DMS53 (cell line): ENCODE measurements around the gene ADH1A.
"Not testable (repeated sequence)": the region's sequence is repeated elsewhere in the genome, so short reads cannot be mapped to it uniquely, and the experiment has no call there.

ENCODE experiments used
- DNase-seq: peaks from one replicate; lab custom pipeline; 2025; lab: John Stamatoyannopoulos, UW

The ADH1A gene

GRCh38 chr4:99290848-99291786 lies at the start of gene ADH1A:
ADH1A (minus strand) TSS chr4:99290985; CDS start chr4:99290914, 71 bp downstream.
- no peak for DNase-seq

DNA sequence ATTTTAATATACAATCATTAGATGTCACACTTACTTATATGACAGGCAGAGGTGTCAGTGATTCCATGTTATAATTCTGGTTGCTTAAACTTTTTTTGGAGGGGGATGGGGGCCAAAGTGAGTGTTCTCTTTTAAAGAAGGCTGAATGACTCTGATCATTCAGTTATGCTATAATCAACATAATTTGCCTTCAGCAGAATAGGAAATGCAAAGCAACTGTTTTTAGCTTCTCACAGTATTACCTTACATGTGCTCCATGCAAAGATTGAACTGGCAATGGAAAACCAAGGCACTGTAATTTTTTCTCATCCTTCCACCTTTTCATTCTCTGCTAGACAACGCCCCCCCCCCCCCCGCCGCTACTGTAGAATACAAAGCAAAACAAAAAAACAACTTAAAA lies 48.4 kb upstream of the ADH1A start:
- DNase-seq = no peak

DNA sequence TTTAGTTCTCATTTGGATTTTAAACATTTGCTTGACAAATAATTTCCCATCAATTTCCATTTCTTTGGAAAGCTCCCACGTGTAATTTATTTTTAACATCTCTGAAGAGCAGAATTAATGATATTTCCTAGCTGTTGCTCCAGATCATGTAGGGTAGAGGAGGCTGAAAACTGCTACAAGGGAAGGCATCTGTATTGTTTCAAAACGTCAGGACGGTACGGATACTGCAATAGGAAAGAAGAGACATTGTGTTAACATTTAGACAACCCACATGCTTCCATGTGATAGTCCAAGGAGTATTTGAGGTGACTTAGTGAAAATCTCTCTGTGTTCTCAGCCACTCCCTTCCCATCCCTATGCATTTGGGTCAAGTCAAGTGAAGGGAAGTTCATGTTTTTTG lies 45.8 kb upstream of the ADH1A start:
- no peak for DNase-seq

DNA sequence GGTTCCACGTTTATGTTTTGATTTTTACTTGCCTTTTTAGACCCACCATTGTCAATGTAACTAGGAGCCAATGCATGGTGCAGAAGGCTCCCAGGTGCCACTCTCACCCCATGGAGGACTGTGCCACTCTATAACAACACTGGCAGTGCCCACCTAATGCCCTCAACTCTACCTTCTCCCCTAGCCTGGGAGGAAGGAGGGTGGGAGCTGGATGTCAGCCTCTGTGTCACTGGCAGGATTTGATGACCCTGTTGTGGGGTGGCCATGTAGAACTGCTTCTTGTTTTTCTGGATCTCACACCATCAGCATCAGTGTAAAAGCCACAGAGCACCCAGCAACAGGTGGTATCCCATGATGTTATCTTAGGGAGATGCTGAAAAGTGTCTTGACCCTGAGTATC lies 44.1 kb upstream of the ADH1A start:
- DNase-seq = no peak

GRCh38 chr4:99330648-99331047 lies 39.9 kb upstream of the ADH1A start:
- DNase-seq = no peak

- DNase-seq = no peak
Observed at GRCh38 chr4:99329876-99330275, 39.1 kb upstream of the ADH1A start.

GRCh38 chr4:99324979-99325378 lies 34.2 kb upstream of the ADH1A start:
- no peak for DNase-seq

GRCh38 chr4:99324361-99324760 lies 33.6 kb upstream of the ADH1A start:
- DNase-seq = no peak

GRCh38 chr4:99323756-99324155 lies 33.0 kb upstream of the ADH1A start:
- peak; percentile 2 for DNase-seq

DNA sequence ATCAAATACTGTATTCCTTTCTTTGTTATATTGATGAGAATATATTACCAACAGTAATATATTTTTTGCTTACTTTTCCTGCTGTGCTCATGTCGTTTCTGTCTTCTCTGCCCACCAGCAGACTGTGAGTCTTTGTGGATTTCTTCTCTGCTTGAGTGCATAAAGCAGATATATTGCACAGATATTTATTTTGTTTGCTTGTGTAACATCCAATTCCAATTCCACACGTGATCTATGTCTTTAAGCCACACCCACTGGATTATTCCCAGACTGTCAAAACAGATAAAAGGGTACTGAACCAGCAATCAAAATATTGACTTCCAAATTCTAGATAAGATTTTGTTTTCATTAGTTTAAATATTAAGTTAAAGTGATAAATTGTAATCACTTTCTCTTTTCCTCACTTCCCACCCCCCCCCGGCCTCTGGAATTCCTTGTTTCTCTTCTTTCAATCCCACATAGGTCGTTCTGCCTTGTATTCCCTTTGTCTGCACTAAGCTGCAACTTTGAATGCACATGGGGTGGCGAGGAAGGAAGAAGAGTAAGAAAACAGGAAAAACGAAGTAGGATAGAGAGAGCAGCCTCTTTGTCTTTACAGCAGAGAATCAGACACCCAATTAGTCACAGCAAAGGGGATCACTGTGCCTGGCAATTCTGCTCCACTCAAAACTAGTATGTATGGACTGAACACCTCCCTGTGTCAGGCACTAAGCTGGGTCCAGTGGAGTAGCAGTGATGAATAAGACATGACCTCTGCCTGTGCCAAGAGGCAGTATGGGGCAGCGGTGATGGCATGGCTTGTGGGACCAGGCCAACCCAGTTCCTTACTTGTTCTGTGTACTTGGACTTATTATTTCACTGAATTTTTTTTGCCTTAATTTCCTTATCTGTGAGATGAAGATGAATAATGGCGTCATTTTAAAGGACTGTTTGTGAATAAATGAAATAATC lies 30.7 kb upstream of the ADH1A start, which contains the start of gene ADH1B:
ADH1B (minus strand) TSS at position 161 of the 951 bp plus-strand sequence; CDS start at position 91, 70 bp downstream.
- no peak for DNase-seq

GRCh38 chr4:99317811-99318210 lies 27.0 kb upstream of the ADH1A start:
- not testable (repeated sequence) for DNase-seq

DNA sequence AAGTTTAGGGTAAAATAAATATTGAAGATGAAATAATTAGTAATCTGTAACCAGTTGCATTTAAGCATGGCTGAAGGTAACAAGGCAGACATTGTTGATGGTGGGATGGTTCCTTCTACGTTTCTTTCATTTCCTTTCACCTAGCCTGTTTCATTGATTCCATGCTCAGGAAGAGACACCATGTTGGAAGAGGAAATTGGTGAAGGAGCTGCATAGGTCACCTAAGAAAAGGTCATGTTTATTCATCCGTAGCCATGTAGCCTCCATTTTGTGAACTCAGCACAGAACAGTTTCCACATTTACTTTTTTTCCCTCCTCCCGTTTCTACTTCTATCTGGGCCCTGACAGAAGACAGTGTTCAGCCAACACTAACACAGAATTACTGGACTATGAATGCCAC lies 26.6 kb upstream of the ADH1A start:
- no peak for DNase-seq

- DNase-seq = no peak
Observed at GRCh38 chr4:99315839-99316238, 25.1 kb upstream of the ADH1A start.

- DNase-seq = no peak
Observed at GRCh38 chr4:99314211-99314610, 23.4 kb upstream of the ADH1A start.

- no peak for DNase-seq
Observed at GRCh38 chr4:99310389-99310788, 19.6 kb upstream of the ADH1A start.

GRCh38 chr4:99305638-99306400 lies 15.0 kb upstream of the ADH1A start:
- no peak for DNase-seq

DNA sequence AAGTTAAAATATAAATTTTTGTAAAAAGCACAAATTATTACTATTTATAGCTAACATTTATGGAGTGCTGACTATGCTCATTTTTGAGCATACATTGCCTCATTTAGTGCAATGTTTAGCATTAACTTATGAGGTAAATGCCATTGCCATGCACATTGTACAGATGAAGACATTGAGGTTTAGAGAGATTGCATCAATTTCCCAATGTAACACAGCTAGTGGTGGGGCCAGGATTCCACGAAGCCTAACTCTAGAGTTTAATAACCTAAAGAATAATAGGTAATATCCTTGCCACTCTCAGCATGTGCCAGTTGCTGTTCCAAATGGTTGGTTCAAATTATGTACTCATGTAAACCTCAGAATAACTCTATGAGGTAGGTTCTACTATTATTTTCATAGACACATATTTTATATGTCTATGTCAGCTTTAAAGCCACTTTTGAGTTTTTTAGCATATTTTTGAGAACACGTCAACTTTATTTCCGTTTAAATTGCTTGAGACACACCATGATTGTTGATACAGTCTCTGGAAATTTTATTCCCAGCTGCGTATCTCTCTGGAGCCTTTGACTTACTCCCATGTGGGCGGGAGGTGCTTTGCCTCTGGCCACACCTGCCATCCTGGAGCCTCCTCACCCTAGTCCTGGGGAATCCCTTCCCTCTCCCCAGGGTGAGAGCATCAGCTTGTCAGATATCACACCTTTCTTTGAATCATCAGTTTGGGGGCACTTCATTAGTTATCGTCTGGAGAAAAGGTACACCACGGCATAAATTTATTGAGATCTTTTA lies 10.8 kb upstream of the ADH1A start:
- DNase-seq = no peak

GRCh38 chr4:99300934-99301333 lies 10.1 kb upstream of the ADH1A start:
- DNase-seq = peak; percentile 64

- DNase-seq = no peak
Observed at GRCh38 chr4:99293357-99293756, 2.6 kb upstream of the ADH1A start.

GRCh38 chr4:99285387-99285786 lies 5.4 kb downstream of the ADH1A start:
- DNase-seq = no peak

GRCh38 chr4:99282731-99283130 lies 8.1 kb downstream of the ADH1A start:
- DNase-seq = no peak
